ENCODE data around the gene TEX53. TPM values are rescaled to one million over a fixed set of nuclear protein-coding genes. Genes with fewer than 3 reads are reported as not detected.
A peak's percentile ranks its signal among the peaks of the same experiment; 100 is the strongest.

The TEX53 gene
- total RNA-seq, 6 experiments from 2014 or later, result not detected

DNA sequence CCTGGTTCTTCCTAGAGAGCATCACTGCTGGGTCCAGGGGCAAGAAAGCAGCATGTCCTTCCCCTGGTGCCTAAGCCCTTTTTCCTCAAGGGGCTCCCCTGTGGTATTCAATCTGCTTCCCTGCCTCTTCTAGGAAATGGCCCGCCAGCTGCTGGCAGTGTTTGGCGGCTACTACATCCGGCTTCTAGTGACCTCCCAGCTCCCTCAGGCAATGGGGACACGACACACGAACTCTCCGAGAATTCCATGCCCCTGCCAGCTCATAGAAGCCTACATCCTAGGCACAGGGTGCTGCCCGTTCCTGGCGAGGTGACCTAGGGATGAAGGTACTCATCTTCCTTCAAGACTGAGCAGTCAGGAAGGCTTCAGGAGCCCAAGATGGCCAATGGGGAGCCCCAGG, 14.6 kb downstream of the TEX53 start:
- TF ChIP-seq, protein P1, sequence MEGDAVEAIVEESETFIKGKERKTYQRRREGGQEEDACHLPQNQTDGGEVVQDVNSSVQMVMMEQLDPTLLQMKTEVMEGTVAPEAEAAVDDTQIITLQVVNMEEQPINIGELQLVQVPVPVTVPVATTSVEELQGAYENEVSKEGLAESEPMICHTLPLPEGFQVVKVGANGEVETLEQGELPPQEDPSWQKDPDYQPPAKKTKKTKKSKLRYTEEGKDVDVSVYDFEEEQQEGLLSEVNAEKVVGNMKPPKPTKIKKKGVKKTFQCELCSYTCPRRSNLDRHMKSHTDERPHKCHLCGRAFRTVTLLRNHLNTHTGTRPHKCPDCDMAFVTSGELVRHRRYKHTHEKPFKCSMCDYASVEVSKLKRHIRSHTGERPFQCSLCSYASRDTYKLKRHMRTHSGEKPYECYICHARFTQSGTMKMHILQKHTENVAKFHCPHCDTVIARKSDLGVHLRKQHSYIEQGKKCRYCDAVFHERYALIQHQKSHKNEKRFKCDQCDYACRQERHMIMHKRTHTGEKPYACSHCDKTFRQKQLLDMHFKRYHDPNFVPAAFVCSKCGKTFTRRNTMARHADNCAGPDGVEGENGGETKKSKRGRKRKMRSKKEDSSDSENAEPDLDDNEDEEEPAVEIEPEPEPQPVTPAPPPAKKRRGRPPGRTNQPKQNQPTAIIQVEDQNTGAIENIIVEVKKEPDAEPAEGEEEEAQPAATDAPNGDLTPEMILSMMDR (IDR thresholded peaks at IDR 0.05), result no peak
- TF ChIP-seq POLR2A (IDR thresholded peaks at IDR 0.05), result no peak
- no peak for DNase-seq
- peaks cover 0 to 7% (median 0%) of the 10 kb centered on the region in 4 donors for H3K36me3 ChIP-seq

DNA sequence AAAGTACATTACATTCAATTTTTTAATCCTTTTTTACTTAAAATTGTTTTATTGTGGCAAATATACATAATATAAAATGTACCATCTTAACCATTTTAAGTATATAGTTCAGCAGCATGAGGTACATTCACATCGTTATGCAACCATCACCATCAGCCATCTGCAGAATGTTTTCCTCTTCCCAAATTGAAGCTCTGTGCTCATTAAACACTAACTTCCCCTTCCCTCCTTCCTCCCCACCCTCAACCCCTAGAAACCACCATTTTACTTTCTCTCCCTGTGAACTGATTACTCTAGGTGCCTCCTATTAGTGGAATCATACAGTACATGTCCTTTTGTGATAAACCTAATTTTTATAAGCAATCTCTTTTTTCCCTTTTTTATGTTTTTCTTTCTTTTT, 15.6 kb downstream of the TEX53 start:
- Histone ChIP-seq H3K4me3 (no peak overlapping the region), H3K4me1 (no peaks in the 10 kb centered on the region), H3K27me3 (no peaks in the 10 kb centered on the region), H3K9me3 (no peaks in the 10 kb centered on the region), H3K27ac (no peak overlapping the region), H3K36me3 (peaks cover 0 to 7% (median 0%) of the 10 kb centered on the region in 4 donors)
- TF ChIP-seq, protein P1 (IDR thresholded peaks at IDR 0.05), result no peak
- TF ChIP-seq POLR2A (IDR thresholded peaks at IDR 0.05), result no peak
- peak in 2 of 4 donors; percentile 22 to 49 for ATAC-seq
- peak in 1 of 3 donors; percentile 3 for DNase-seq
- intact Hi-C loops (cut with DNase I), result no loop called here
- 72% methylated on average over 1 of the region's 1 CpG for WGBS (ENCODE audit: insufficient coverage, low coverage, low lambda C conversion rate, missing lambda C conversion rate)

More for the DNA sequence above, 14.6 kb downstream of the TEX53 start:
- Histone ChIP-seq H3K4me1 (no peaks in the 10 kb centered on the region), H3K27me3 (no peaks in the 10 kb centered on the region), H3K9me3 (no peaks in the 10 kb centered on the region), H3K27ac (no peak overlapping the region), H3K4me3 (no peak overlapping the region)
- no peak for ATAC-seq
- intact Hi-C loops (cut with DNase I), result no loop called here
- WGBS (ENCODE audit: insufficient coverage, low coverage, low lambda C conversion rate, missing lambda C conversion rate), result 75% methylated on average over 4 of the region's 8 CpGs

DNA sequence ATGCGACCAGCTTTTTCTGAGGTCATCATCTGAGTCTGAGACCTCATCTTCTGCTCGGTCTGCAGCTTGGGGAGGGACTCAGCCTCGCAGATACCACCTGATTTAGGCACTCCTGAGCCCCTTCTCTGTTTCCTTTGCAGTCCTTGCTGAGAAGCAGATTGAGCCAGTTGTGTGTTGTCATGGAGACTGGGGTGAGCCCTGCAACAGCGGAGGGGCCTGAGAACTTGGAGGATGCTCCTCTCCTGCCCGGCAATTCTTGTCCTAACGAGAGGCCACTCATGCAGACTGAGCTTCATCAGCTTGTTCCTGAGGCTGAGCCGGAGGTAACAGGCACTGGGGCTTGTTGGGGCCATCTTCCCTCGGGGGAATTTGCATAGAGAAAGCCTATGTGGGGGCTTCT, 19.2 kb downstream of the TEX53 start:
- no peaks in the 10 kb centered on the region for H3K4me1 ChIP-seq
- H3K27ac ChIP-seq, result no peak overlapping the region
- TF ChIP-seq, protein P1 (IDR thresholded peaks at IDR 0.05), result no peak
- no peak for TF ChIP-seq POLR2A (IDR thresholded peaks at IDR 0.05)
- DNase-seq (no peak), ATAC-seq (no peak)
- no peaks in the 10 kb centered on the region for H3K9me3 ChIP-seq
- intact Hi-C loops (cut with DNase I), result no loop called here
- H3K4me3 ChIP-seq, result no peak overlapping the region
- H3K36me3 ChIP-seq, result peaks cover 0 to 8% (median 0%) of the 10 kb centered on the region in 4 donors
- H3K27me3 ChIP-seq, result no peaks in the 10 kb centered on the region
- WGBS (ENCODE audit: insufficient coverage, low coverage, low lambda C conversion rate, missing lambda C conversion rate), result 100% methylated on average over 2 of the region's 8 CpGs

DNA sequence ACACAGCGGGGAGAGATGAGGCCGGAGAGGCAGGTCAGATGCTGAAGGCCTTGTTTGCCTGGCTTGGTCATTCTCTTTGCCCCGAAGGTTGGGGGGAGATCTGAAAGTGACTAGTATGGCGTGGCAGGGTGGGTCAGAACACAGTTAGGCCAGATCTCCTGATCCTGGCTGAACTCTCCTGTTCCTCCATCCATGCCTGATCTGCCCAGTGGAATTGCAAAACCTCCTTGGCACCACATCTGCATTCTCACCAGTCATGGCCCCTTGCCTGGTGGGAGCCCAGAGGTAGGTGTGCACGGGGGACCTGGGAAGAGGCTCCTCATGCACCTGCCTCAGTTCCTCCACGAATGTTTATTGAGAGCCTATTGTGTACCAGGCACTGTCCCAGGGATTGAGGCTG, 23.2 kb downstream of the TEX53 start:
- DNase-seq, result no peak
- Histone ChIP-seq H3K9me3 (no peaks in the 10 kb centered on the region), H3K36me3 (peaks cover 0 to 6% (median 2%) of the 10 kb centered on the region in 4 donors), H3K27ac (no peak overlapping the region), H3K4me3 (no peak overlapping the region), H3K4me1 (no peaks in the 10 kb centered on the region), H3K27me3 (no peaks in the 10 kb centered on the region)
- intact Hi-C loops (cut with DNase I), result no loop called here
- no peak for TF ChIP-seq POLR2A (IDR thresholded peaks at IDR 0.05)
- TF ChIP-seq, protein P1 (IDR thresholded peaks at IDR 0.05), result no peak
- peak in 1 of 4 donors; percentile 61 for ATAC-seq
- WGBS (ENCODE audit: insufficient coverage, low coverage, low lambda C conversion rate, missing lambda C conversion rate), result 57% methylated on average over 2 of the region's 6 CpGs

Measured in right lobe of liver (tissue), 6 donors.